ENCODE data around the gene PER1. TPM values are rescaled to one million over a fixed set of nuclear protein-coding genes. Genes with fewer than 3 reads are reported as not detected.

The PER1 gene
- total RNA-seq, 2 experiments from 2014 or later, result 15.4 to 48.0 TPM

DNA sequence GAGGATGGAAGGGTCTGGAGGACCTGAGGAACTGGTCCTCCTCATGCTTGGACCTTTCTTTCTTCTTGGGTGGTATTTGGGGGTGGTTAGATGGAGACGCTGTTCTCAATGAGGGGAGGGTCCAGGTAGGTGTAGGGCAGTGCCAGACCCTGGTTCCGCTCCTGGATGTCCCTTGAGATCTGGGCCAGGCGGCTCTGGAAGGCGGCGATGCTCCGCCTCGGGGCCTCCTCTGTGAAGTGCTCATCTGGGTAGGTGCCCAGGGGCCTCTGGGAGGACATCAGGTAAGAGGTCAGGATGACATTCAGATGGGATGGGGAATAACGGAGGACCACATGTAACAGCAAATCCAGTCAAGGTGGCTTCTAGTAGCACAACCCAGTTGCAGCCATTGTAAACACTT is 55.7 kb downstream of the PER1 start:
- H3K36me3 ChIP-seq (ENCODE audit: insufficient read depth, low read length), result no peaks in the 10 kb centered on the region
- TF ChIP-seq CTCF (conservative IDR thresholded peaks at IDR 0.05; ENCODE audit: low read length), result no peak
- TF ChIP-seq EZH2phosphoT487 (IDR thresholded peaks at IDR 0.05; ENCODE audit: borderline replicate concordance, low read depth, low read length), result no peak
- H3K4me1 ChIP-seq (ENCODE audit: insufficient read depth, low read length, poor library complexity, severe bottlenecking), result peaks cover 16% of the 10 kb centered on the region
- no peak overlapping the region for H2AFZ ChIP-seq (ENCODE audit: low read length)
- ChIA-PET CTCF (ENCODE audit: unreplicated experiment) (no interaction called here), POLR2A (no interaction called here)
- no peak overlapping the region for H3K4me2 ChIP-seq (ENCODE audit: low read length)
- no peaks in the 10 kb centered on the region for H3K9me3 ChIP-seq (ENCODE audit: low read length)
- BruUV-seq (replicated peaks), result no TSS peak
- intact Hi-C loops (cut with micrococcal nuclease; ENCODE audit: unreplicated experiment), result no loop called here
- no peaks in the 10 kb centered on the region for H3K79me2 ChIP-seq (ENCODE audit: insufficient read depth, low read depth, low read length)
- no peak for DNase-seq (ENCODE audit: low spot score)
- no peaks in the 10 kb centered on the region for H3K9me2 ChIP-seq (ENCODE audit: insufficient read depth, low read length)
- no peak overlapping the region for H3K27ac ChIP-seq (ENCODE audit: low read depth, low read length, poor library complexity, severe bottlenecking)
- H4K20me1 ChIP-seq (ENCODE audit: insufficient read depth, low read length), result no peaks in the 10 kb centered on the region
- no peak overlapping the region for H3K4me3 ChIP-seq (ENCODE audit: low read depth, low read length, poor library complexity, severe bottlenecking)

DNA sequence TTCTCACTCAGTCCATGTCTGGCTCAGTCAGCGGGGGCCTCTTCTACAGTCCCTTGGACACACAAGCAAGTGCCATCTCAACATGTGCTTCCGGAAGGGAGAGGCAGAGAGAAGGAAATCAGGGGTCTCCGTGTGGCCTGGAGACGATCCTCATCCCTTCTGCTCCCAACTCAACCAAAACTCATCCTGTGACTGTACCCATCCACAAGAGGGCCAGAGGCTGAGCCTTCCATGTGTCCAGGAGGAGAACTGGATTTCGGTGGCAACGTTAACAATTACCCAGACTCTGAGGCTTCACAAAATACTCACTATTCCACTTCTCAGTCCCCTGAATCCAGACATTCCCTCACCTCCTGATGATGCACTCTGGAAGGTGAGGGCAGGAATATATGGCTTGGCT is 56.8 kb downstream of the PER1 start:
- Histone ChIP-seq H3K4me3 (ENCODE audit: low read depth, low read length, poor library complexity, severe bottlenecking) (no peak overlapping the region), H2AFZ (ENCODE audit: low read length) (no peak overlapping the region), H3K9me2 (ENCODE audit: insufficient read depth, low read length) (no peaks in the 10 kb centered on the region), H3K4me2 (ENCODE audit: low read length) (no peak overlapping the region), H3K79me2 (ENCODE audit: insufficient read depth, low read depth, low read length) (no peaks in the 10 kb centered on the region), H3K4me1 (ENCODE audit: insufficient read depth, low read length, poor library complexity, severe bottlenecking) (peaks cover 23% of the 10 kb centered on the region), H3K27ac (ENCODE audit: low read depth, low read length, poor library complexity, severe bottlenecking) (no peak overlapping the region), H4K20me1 (ENCODE audit: insufficient read depth, low read length) (no peaks in the 10 kb centered on the region), H3K9me3 (ENCODE audit: low read length) (no peaks in the 10 kb centered on the region), H3K36me3 (ENCODE audit: insufficient read depth, low read length) (no peaks in the 10 kb centered on the region)
- POLR2A ChIA-PET, result no interaction called here
- CTCF ChIA-PET (ENCODE audit: unreplicated experiment), result no interaction called here
- BruUV-seq (replicated peaks), result no TSS peak
- intact Hi-C loops (cut with micrococcal nuclease; ENCODE audit: unreplicated experiment), result loop anchor here (2.0 kb wide), 1 partner anchor 15 kb away; no protein-coding TSS in a partner anchor
- DNase-seq (ENCODE audit: low spot score), result no peak
- TF ChIP-seq EZH2phosphoT487 (IDR thresholded peaks at IDR 0.05; ENCODE audit: borderline replicate concordance, low read depth, low read length), result no peak
- TF ChIP-seq CTCF (conservative IDR thresholded peaks at IDR 0.05; ENCODE audit: low read length), result no peak

DNA sequence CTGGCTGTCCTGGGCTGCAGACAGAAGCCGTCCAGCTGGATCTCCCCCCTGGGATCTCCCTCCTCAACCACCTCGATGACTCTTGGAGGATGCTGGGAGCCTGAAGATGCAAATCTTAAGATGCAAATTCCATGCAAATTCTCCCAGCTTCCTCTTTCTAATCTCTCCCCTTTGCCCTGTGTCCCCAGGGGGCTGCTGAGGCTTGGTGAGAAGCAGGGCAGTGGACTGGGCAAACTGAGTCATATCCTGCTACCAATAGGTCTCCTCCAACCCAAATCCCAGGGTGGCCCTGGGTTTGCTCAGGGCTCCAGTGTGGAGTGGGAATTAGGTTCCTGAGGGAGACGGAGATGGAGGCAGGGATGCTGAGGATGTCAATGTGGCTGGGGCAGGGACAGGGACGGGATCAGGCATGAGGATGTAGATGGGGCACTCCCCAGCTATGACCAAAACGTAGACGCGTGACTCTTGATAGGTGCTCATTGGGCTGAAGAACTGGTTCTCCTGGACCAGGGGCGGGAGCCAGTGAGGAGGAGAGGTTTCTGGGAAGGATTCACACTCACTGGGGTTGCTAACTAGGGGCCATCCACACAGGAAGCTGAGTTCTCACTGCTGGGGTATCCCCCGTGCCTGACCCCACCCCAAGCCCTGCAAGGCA is 61.0 kb downstream of the PER1 start:
- intact Hi-C loops (cut with micrococcal nuclease; ENCODE audit: unreplicated experiment), result no loop called here
- Histone ChIP-seq H3K4me2 (ENCODE audit: low read length) (peak overlapping the region; percentile 96), H3K27ac (ENCODE audit: low read depth, low read length, poor library complexity, severe bottlenecking) (peak overlapping the region; percentile 40), H3K9me3 (ENCODE audit: low read length) (no peaks in the 10 kb centered on the region), H3K79me2 (ENCODE audit: insufficient read depth, low read depth, low read length) (no peaks in the 10 kb centered on the region), H3K9me2 (ENCODE audit: insufficient read depth, low read length) (no peaks in the 10 kb centered on the region), H3K4me1 (ENCODE audit: insufficient read depth, low read length, poor library complexity, severe bottlenecking) (peaks cover 22% of the 10 kb centered on the region), H3K36me3 (ENCODE audit: insufficient read depth, low read length) (no peaks in the 10 kb centered on the region), H3K4me3 (ENCODE audit: low read depth, low read length, poor library complexity, severe bottlenecking) (peak overlapping the region; percentile 57), H2AFZ (ENCODE audit: low read length) (peak overlapping the region; percentile 80; the same call in 1 of the 2 replicates), H4K20me1 (ENCODE audit: insufficient read depth, low read length) (no peaks in the 10 kb centered on the region)
- BruUV-seq (replicated peaks), result no TSS peak
- CTCF ChIA-PET (ENCODE audit: unreplicated experiment), result interaction anchor here (0.7 to 1.3 kb wide), 4 partner anchors 12 to 32 kb away, joined by 3 to 7 read pairs (median 4); no protein-coding TSS in a partner anchor
- no peak for TF ChIP-seq CTCF (conservative IDR thresholded peaks at IDR 0.05; ENCODE audit: low read length)
- no peak for TF ChIP-seq EZH2phosphoT487 (IDR thresholded peaks at IDR 0.05; ENCODE audit: borderline replicate concordance, low read depth, low read length)
- POLR2A ChIA-PET, result interaction anchor here (0.5 to 1.9 kb wide), 6 partner anchors 10 to 798 kb away, joined by 3 to 8 read pairs (median 4); no protein-coding TSS in a partner anchor
- DNase-seq (ENCODE audit: low spot score), result peak; percentile 94
